Rectal smooth muscle tissue (tissue), 1 donor: Measurements from ENCODE around the gene UNC93A.
"Not testable (repeated sequence)": the region's sequence is repeated elsewhere in the genome, so short reads cannot be mapped to it uniquely, and the experiment has no call there.

Experiments used
- H3K27ac ChIP-seq: one replicate; pipeline ENCODE4 v1.7.0; 2013; ENCODE audit warnings: low read depth, low read length, inconsistent platforms
- H3K27me3 ChIP-seq: one replicate; pipeline ENCODE4 v1.7.0; 2013; ENCODE audit warnings: low read length; ENCODE audit not compliant: control insufficient read depth, insufficient read depth
- H3K36me3 ChIP-seq: one replicate; pipeline ENCODE4 v1.7.0; 2013; ENCODE audit warnings: low read length; ENCODE audit not compliant: control insufficient read depth, insufficient read depth
- H3K4me1 ChIP-seq: one replicate; pipeline ENCODE4 v1.7.0; 2013; ENCODE audit warnings: low read length; ENCODE audit not compliant: control insufficient read depth, insufficient read depth
- H3K4me3 ChIP-seq: one replicate; pipeline ENCODE4 v1.7.0; 2013; ENCODE audit warnings: low read length
- H3K9ac ChIP-seq: one replicate; pipeline ENCODE4 v1.7.0; 2013; ENCODE audit warnings: low read length

The UNC93A gene

GRCh38 chr6:167290786-167291622 is at the start of gene UNC93A:
Gene UNC93A (plus strand): TSS chr6:167291315. CDS start chr6:167291490, 175 bp downstream.
- Histone ChIP-seq H3K9ac (no peak within 1 kb of the TSS), H3K4me3 (no peak within 1 kb of the TSS), H3K27me3 (no peaks in the 10 kb centered on the region), H3K27ac (no peak within 1 kb of the TSS), H3K4me1 (no peaks in the 10 kb centered on the region), H3K36me3 (no peaks in the 10 kb centered on the region)

GRCh38 chr6:167241321-167242134 is 49.6 kb upstream of the UNC93A start:
- H3K4me3 ChIP-seq, H3K36me3 ChIP-seq, H3K27ac ChIP-seq, H3K9ac ChIP-seq, H3K27me3 ChIP-seq, H3K4me1 ChIP-seq: not testable (repeated sequence)

GRCh38 chr6:167242135-167242506 is 49.0 kb upstream of the UNC93A start:
- H3K36me3 ChIP-seq, H3K4me1 ChIP-seq, H3K4me3 ChIP-seq, H3K27ac ChIP-seq, H3K9ac ChIP-seq, H3K27me3 ChIP-seq: not testable (repeated sequence)

DNA sequence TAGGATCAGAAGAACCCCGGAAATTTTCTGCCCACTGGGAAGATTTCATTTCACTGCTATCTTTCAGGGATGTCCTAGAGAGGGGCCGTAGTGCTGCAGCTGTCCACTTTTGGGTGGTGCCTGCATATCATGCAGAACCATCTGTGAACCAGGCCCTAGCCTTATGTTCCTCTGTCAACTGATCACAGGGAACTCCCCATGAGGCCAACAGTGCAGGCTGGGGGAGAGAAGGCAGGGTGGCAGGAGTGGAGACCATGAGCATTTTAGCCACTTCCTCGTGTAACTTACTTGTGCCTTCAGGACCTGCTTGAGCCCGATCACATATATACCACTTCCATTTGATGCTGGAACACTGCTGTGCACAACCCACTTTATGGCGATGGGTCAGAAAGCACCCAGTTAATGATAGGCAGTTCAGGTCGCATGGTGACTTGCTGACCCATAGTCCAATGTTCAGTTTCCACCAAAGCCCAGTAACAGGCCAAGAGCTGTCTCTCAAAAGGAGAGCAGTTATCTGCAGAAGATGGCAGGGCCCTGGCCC is 48.5 kb upstream of the UNC93A start:
- not testable (repeated sequence) for H3K4me1 ChIP-seq, H3K36me3 ChIP-seq, H3K27ac ChIP-seq, H3K4me3 ChIP-seq, H3K27me3 ChIP-seq, H3K9ac ChIP-seq

DNA sequence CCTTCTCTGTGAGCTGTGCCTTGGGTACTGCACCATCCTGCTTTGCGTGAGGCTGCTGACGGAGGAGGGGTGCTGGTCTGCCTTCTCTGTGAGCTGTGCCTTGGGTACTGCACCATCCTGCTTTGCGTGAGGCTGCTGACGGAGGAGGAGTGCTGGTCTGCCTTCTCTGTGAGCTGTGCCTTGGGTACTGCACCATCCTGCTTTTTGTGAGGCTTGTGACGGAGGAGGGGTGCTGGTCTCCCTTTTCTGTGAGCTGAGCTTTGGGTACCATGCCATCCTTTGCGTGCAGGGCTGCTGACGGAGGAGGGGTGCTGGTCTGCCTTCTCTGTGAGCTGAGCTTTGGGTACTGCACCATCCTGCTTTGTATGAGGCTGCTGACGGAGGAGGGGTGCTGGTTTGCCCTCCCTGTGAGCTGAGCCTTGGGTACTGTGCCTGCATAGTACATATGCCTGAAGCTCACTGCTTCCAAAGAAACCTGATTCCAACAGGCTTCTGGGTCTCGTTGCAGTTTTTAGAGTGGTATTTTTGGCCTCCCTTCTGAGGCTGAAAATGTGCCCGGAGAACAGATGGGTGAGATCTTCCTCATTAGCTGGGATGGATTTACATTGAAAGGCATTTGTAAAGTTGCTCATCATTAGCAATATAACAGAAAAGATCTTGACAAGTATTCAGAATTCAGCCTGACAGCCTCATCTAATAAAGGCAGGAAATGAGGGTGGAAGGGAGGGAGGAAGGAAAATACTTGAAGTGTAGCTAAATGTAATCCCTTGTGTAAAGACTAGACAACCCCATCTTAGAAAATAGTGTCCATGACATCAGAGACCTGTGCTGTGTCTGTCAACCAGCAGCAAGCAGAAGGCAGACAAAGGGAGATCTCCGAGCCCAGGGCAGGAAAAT is 46.8 kb upstream of the UNC93A start:
- H3K9ac ChIP-seq: no peak overlapping the region
- H3K27ac ChIP-seq: no peak overlapping the region
- H3K27me3 ChIP-seq: peaks cover 2% of the 10 kb centered on the region
- no peaks in the 10 kb centered on the region for H3K4me1 ChIP-seq
- no peaks in the 10 kb centered on the region for H3K36me3 ChIP-seq
- no peak overlapping the region for H3K4me3 ChIP-seq

GRCh38 chr6:167244991-167245390 is 46.1 kb upstream of the UNC93A start:
- Histone ChIP-seq H3K9ac (no peak overlapping the region), H3K36me3 (no peaks in the 10 kb centered on the region), H3K4me1 (no peaks in the 10 kb centered on the region), H3K27ac (no peak overlapping the region), H3K4me3 (no peak overlapping the region), H3K27me3 (peaks cover 2% of the 10 kb centered on the region)

GRCh38 chr6:167245591-167245990 is 45.5 kb upstream of the UNC93A start:
- H3K4me1 ChIP-seq: no peaks in the 10 kb centered on the region
- no peaks in the 10 kb centered on the region for H3K36me3 ChIP-seq
- H3K9ac ChIP-seq: no peak overlapping the region
- H3K4me3 ChIP-seq: no peak overlapping the region
- peaks cover 2% of the 10 kb centered on the region for H3K27me3 ChIP-seq
- H3K27ac ChIP-seq: no peak overlapping the region

GRCh38 chr6:167247814-167248595 is 43.1 kb upstream of the UNC93A start:
- Histone ChIP-seq H3K9ac (no peak overlapping the region), H3K36me3 (no peaks in the 10 kb centered on the region), H3K27me3 (peaks cover 2% of the 10 kb centered on the region), H3K4me1 (no peaks in the 10 kb centered on the region), H3K27ac (no peak overlapping the region), H3K4me3 (no peak overlapping the region)

GRCh38 chr6:167248878-167249455 is 42.1 kb upstream of the UNC93A start:
- not testable (repeated sequence) for H3K36me3 ChIP-seq, H3K27ac ChIP-seq, H3K9ac ChIP-seq, H3K4me3 ChIP-seq, H3K4me1 ChIP-seq, H3K27me3 ChIP-seq

GRCh38 chr6:167252271-167252670 is 38.8 kb upstream of the UNC93A start:
- H3K4me1 ChIP-seq: no peaks in the 10 kb centered on the region
- no peak overlapping the region for H3K27ac ChIP-seq
- H3K9ac ChIP-seq: no peak overlapping the region
- H3K36me3 ChIP-seq: no peaks in the 10 kb centered on the region
- no peak overlapping the region for H3K4me3 ChIP-seq
- H3K27me3 ChIP-seq: peaks cover 2% of the 10 kb centered on the region

DNA sequence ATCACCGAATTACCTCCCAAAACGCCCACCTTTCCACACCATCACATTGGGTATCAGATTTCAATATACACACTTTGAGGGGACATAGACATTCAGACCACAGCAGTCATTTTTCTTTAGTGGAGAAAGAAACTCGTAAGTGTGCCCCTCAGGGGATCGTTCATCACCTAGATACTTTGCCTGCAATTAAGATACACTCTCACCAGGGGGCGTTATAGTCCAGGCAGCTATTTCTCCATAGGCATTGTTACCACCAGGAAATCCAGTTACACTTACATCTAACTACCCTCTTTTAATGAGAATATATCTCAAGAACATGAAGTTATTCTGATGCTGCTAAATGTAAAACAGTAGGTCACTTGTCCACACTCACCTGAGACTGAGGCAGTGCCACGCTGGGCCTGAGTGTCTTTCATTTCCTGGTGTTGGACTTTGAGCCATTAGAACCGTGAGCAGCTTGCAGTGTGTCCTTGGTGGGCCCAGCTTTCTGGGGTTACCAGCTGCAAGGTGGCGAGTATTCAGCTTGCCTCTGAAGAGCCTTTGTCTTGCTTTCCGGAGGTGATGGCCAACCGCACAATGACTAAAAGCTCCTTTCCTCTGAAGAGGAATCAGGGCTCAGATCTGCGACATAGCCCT is 35.1 kb upstream of the UNC93A start:
- H3K4me3 ChIP-seq: no peak overlapping the region
- no peaks in the 10 kb centered on the region for H3K4me1 ChIP-seq
- no peak overlapping the region for H3K9ac ChIP-seq
- H3K27me3 ChIP-seq: no peaks in the 10 kb centered on the region
- no peaks in the 10 kb centered on the region for H3K36me3 ChIP-seq
- H3K27ac ChIP-seq: no peak overlapping the region
